HG03558 (cell line): ENCODE measurements around the gene PTPN14.
"Not testable (repeated sequence)": the region's sequence is repeated elsewhere in the genome, so short reads cannot be mapped to it uniquely, and the experiment has no call there.

Experiments used
- ATAC-seq: cut with Tn5 transposase; IDR thresholded peaks from one replicate; pipeline ENCODE4 v1.9.1; 2021; ENCODE audit warnings: moderate number of reproducible peaks; ENCODE audit not compliant: unreplicated experiment; ENCODE audit errors: extremely low read depth

Gene PTPN14

DNA sequence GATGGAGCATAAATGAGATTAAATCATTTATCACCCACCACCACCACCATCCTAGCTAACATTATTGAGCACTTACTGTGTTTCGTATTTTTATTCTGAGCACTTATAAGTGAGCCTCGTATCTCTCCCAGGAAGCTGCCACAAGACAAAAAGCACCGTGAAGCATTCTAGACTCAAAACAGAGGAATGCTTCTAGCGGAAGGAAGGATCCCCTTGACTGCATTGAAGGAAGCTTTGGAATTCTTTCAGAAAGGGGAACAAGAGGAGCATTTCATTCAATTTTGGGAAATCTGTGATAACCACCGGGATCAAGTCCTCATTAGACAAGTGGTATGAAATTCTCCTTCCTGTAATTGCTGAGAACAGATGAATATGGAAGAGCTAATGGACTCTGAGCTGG lies 66.3 kb downstream of the PTPN14 start:
- ATAC-seq, result no peak

DNA sequence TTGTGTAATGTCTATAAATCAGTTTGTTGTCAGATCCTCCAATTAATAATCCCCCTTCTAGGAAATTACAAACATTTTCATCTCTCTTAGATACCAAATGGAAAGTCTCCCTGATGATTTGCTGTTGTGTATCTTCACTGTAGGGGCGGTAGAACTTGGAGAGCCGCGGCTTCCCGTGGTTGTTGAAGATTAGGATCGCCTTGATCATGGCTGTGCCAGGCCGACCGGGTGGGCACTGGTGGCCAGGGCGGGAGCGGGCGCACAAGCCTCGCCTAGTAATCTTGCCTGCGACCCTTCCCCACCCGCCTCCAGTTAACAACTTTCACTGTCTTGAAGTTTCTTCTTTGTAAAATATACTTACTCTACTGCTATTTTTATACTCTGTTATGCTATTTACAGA lies 68.2 kb downstream of the PTPN14 start:
- not testable (repeated sequence) for ATAC-seq

DNA sequence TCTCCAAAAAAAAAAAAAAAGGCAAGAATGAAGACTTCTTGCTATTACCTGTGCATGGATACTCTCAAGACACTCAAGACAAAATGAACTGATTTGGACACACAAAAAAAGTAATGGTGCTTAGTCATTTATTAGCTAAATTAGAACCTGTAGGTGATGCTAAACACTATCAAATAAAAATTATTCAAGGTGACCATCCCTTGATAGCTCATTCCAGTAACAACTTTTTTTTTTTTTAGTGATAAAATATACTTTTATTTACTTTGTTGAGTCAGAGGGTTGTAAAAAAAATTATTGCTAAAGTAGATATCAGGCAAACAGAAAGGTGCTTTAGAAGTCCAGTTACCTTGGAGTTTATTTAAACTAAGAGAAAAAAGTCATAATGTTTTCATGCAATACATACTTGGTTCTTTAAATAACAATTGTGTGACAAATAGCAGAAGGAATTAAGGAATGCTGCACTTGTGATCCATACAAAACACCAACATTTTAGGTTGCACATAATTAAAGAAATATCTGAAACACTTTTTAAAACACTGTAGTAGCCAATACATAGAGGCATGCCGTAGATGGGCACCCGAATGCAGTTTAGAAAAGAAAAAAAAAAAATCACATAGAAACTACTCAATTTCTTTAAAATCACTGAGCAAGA lies 69.3 kb downstream of the PTPN14 start:
- ATAC-seq, result not testable (repeated sequence)

DNA sequence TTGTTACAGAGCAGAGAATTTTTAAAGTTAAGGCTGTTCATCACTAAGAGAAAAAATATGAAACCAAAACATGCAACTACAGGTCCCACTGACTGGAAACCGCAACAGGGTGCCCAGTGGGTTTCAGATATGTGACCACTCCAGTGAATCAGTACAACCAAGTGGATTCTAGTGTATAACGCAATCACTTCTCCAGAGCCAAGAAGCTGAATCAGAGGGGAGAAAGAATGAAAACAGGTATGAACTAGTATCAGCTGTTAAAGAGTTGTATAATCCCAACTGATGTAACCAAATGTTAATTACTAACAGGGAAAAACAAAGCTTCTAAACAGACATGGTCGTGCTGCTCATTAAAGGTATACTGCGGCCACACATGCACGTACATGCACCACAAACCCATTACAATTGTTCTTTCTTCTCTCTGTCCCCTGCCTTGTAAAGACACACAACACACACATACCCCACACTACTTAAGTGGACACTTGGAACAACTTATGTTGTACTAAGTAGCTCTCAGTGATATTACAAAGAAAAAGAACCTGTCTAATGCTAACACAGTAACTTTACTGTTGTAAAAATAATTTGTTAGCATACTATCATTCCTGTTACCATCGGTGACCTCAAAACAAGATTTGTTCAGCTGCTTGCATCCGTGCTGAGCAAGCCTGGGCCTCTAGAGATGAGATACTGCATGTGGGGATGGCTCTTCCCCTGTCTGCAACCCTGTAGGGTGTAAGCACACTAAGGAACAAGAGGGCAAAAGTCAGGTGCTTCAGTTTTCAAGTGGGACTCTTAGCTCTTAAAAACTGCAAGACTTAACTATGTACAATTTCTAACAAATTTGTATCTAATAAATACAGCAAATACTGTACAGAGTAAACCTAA lies 74.2 kb downstream of the PTPN14 start:
- ATAC-seq, result no peak

DNA sequence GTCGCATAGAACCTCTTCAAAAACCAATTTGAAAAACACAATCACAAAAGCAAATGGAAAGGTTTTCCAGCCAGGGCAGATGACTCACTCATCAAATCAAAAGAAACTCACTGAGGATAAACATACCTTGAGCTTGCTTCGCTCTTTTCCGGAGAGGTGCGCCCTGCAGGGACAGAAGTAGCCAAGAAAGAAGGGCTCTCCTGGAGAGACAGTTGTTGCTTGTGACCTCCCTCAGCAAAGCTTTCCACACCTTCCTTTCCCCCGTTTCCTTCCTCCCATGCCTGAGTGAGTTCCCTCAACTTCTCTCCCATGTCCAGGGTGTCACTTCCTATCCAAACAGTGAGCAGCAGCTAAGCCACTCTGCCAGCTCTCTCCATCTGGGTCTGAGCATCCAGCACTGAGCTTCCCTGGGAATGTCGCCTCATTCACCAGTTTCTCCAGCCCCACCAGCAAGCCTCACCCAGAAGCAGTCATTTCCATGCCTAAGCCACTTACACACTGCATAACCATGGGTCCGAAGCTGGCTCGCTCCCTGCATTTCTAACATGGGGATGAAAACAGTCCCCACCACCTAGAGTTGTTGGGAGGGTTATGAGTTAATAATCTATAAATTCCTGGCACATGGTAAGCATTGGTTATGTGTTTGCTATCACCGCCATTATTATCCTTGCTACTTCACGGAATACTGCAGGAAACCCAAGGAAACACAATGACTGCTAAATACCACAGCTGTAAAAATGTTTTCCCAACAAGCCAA lies 75.0 kb downstream of the PTPN14 start:
- ATAC-seq, result no peak

DNA sequence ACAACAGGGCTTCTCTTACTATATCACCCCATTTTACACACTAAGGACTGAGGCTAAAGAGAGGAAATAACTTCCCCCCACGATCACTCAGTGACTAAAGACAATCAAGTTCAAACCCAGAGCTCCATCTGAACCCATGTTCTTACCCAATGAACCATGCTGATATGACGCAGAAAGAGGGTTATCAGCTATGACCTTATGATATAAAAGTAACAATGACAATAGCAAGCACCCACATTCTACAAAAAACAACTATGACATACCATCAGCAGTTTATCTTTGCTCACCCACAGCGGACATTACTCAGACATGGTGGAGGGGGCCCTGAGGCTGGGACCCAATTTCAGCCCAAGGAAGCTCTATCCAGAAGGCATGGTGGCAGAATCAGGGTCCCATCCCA lies 75.7 kb downstream of the PTPN14 start:
- ATAC-seq, result no peak

DNA sequence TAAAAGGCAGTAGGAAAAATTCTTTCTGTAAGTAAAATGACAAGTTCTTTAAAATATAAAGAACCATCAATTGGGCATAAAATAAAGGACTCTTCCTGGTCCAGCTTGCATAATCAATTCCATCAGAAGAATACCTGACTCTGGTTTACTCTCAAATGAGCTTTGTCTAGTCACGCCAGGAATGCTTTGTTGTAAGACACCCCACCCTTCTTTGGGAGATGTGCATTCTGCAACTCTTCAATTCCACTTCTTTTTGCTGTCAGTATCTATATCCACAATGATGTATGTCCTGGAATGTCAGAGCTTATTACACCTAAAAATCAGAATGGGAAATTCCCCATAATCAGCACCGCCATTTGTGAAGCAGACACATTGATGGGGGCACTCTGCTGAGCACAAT lies 76.1 kb downstream of the PTPN14 start:
- no peak for ATAC-seq

DNA sequence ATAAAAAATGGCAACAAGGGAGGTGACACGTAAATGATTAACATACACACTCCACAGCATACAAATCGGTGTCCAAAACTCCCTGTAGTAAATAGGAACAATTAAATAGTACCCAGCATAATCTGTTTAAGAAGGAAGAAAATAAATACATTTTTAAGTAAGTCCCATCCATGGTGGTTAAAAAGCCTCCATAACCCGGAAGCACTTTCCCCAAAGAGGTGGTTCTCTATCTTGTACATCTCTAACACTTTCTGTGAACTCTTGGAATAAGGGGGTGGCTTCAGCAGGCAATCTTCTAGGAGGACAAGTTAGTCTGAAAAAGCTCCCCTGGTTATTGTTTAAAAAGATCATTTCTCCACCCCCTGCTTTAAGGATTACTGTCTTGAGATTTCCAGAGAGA lies 76.9 kb downstream of the PTPN14 start:
- ATAC-seq, result no peak

DNA sequence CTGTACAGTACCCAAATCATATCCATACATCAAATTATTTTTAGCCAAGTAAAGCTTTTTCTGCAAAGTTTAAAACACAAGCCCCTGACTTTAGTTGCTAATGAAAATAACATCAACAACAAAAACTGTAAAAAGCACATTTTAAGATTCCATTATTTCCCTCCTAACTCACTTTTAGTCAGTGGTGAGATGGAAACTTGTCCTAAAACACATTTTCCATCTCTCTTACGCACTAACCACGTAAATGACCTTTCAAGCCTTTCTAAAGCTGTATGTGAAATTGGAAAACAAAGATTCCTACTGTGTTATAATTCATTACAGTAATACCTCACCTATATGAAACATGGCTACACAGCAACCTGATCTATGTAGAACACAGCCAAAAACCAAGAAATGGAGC lies 77.5 kb downstream of the PTPN14 start:
- no peak for ATAC-seq

DNA sequence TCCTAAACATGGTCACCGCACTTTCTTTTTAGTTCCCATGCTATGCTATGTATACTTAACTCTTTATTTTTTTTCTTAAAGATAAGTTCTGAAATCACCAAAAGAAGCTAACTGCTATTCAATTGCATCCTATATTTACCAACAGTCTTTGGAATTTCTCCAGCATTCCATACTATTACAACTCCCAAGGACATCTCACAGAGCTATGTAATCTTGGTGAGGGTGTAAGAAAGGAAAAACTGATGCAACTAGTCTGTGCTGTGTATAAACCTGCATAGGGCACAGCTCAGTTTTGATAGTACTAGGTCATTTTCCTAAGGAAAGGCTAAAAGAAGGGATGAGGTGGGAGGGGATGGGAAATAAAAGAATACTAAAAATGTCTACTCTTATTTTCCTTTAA lies 78.0 kb downstream of the PTPN14 start:
- ATAC-seq, result no peak

DNA sequence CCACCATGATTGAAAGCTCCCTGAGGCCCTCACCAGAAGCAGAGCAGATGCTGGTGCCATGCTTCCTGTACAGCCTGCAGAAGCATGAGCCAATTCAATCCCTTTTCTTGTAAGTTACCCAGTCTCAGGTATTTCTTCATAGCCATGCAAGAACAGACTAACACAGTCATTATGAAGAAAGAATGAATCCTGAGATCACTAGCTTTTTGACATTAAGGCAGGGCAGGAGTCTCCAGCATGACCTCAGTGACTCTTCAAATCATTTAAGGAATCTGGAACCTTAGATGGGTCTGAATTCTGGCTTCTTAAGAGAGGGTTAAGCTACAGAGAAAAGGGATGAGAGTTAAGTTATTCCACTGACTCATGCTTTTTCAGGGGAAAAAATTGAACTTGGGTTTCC lies 79.0 kb downstream of the PTPN14 start:
- no peak for ATAC-seq

DNA sequence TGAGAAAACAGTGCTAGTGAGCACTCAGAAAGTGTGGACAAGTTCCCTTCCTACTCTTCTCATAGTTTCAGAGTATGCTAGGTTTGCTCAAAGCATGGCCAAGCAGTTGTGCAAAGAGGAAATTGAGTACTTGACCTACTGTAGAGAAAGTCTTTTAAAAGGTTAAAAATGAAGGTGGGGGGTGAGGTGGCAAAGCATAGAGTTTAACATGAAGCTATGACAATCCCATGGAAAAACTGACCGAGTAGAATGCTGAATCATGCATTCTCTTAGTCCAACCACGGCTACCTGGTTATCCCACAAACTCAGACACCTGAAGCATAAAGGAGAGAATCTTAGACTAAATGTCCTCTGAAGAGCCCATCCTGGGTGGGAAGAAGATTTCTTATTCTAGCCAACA lies 79.9 kb downstream of the PTPN14 start:
- ATAC-seq, result no peak

DNA sequence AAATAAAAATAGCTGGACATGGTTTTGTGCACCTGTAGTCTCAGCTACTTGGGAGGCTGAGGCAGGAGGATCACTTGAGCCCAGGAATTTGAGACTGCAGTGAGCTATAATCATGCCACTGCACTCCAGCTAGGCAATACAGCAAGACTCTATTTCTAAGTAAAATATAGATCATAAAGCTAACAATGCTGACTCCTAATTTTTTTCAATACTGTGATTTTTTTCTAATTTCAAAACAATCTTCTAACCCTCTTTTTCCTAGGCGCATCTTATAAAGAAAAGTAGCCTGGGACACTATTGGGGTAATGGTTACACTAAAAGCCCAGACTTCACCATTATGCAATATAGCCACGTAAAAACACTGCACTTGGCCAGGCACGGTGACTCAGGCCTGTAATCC lies 81.3 kb downstream of the PTPN14 start:
- no peak for ATAC-seq

DNA sequence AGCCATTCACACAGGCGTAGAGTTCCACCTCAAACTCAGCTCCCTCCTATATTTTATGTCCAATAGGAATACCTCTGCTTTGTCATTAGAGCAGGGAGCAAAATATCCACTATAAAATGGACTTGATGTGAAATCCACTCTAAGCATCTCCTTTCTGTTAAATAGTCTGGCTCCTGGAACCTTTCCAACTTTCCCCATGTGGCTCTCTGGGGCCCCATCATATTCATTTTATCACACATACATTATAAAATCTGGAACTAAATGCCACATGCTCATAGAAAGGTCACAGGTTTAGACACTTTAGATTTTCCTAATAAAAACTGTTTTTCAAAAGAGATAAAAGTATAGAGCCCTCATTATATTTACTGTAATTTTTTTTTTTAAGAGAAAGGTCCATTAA lies 82.1 kb downstream of the PTPN14 start:
- ATAC-seq, result no peak

DNA sequence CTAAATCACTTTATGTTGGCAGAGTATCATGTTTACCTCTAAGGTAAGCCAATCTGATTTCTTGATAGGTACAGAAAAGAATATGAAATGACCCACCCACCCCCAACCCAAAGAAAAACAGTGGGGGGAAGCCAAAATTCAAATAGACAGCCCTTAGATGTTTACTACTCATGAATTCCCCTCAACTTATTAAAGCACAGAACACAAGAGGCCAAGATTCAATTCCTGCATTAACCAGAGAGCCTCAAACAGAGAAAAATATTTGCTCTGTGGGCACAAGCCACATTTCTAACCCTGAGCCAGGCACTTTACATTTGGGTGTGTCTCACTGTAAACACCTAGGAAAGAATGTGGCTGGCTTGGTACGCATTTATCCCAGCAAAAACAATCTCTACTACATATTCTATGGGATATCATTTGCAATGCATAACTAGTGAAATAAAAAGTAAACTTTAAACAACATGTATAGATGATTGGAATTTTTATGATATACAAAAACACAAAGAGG lies 84.3 kb downstream of the PTPN14 start:
- ATAC-seq, result no peak

DNA sequence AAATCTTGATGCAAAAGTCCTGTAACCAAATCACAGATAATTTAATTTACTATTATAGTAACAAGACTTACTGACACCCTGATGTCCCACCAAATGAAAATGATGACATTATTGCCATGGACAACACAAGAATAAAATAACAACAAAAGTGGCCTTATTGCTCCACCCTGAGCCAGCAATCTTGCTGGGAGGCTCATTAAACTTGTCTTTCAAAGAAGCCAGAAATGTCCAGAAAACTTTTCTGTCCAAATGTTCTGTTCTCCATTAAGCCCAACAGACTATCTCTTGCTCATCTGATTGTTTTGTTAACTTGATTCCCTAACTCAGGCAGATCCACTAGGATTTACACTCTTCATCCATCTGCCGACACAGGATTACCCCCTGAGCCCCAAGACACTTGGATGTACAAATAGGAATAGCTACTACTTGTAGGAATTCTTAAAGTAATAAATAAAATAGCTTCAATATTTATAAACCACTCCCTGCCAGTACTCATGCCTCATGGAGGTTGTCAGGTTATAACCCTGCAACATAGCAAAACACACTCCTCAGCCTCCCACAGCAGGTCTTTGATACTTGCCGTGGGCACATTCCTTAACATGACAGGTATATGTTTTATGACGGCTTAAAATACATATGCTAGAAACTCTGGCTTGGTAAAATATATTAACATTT lies 84.9 kb downstream of the PTPN14 start:
- ATAC-seq, result no peak

DNA sequence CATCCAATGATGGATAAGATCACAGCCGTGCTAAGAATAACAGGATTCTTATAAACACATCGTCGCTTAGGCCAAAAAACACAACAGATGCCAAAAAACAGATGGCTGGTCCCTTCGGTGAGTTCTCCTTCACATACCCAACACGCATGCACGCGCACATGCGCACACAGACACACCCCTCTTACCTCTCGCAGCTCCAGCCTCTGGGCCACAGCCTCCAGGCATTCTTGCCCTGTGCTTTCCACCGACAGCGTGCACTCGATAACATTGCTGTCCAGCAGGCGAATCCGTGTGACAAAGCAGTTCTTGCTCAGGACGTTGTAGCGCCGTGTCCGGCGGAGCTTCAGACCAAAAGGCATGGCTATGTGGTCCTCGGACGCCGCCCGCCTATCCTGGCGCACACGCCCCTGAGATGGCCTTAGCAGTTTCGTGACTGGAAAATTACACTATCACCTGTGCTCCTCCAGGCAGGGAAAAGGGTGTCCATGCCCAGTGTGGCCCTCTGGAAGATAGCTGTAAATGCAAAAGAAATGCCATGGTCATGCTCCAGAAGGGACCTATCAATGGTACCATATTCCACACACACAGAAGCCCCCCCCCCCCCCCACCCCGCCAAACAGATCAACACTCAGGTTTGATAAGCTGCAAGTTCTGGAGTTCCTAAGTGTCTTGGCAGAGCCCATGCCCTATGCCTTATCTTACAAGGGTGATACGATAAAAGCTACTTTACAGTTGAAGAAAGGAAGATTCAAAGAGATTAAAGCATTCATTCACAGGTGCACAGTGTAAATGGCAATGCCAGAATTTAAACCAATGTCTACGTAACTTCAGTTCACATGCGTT lies 86.7 kb downstream of the PTPN14 start:
- ATAC-seq, result no peak

DNA sequence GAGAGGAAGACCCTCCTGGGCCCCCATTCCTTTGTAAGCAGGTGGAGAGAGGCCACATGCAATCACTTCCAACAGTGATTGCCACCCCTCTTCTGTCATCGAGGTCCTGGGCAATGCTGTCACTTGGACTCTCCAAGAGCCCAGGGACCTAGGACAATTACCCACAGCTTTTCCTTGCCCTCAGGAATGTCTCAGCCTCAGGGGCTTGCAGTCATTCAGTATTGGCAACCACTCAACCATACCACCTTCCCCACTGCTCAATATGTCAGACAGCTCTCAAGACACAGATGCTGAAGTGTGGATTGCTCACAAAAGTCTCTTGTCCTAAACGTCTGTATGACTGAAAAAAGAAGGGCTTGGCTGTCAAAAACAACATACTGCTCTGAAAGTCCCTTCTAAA lies 87.8 kb downstream of the PTPN14 start:
- ATAC-seq, result no peak

DNA sequence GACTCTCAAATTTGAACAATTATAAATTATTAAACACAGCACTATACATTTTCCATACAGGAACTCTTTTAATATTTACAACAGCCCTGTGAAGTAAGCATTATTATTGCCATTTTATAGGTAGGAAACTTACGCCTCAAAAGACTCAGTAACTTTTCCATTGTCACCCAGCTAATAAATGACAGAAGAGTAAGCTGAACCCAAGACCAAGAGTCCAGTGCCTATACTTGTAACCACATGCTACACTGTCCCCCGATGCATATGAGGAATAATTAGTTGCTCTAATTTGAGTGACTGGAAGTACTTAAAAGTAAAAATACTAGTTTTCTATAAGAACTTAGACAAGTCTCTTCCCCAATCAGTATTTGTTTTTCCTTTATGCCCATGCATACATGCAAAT lies 88.5 kb downstream of the PTPN14 start:
- ATAC-seq, result no peak

DNA sequence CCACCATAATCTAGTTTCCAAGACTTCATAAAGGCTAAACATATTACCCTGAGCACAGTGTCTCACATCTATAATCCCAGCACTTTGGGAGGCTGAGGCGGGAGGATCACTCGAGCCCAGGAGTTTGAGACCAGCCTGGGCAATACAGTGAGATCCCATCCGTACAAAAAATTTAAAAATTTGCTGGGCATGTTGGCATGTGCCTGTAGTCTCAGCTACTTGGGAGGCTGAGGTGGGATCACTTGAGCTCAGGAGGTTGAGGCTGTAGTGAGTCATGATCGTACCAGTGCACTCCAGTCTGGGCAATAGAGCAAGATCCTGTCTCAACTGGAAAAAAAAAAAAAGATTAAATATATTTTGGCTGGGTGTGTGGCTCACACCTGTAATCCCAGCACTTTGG lies 90.1 kb downstream of the PTPN14 start:
- ATAC-seq, result no peak
